Natural killer cell treated with Interleukin-12 subunit alpha and Interleukin-12 subunit beta and Interleukin-15 and Interleukin-18, amount 100 ng/mL, for 72 hours (primary cell): ENCODE measurements around the gene PFDN6. TPM values are rescaled to one million over a fixed set of nuclear protein-coding genes. Genes with fewer than 3 reads are reported as not detected.
"Not testable (repeated sequence)": the region's sequence is repeated elsewhere in the genome, so short reads cannot be mapped to it uniquely, and the experiment has no call there.

Experiments used
- ATAC-seq, 2 donors: fragments of 150-1000 bp; cut with Tn5 transposase in 1 of 2; sonication (Bioruptor Pico), chemical (Tn5 transposase) in 1 of 2; 2 replicates each; pipeline ENCODE4 v1.10.0; 2021
- DNase-seq: peaks from one replicate; pipeline ENCODE4 v3.0.0; 2022; ENCODE audit warnings: low spot score
- H3K27ac Mint-ChIP-seq, 2 donors: 1 replicate in 1 of 2; 2 replicates in 1 of 2; pipeline ENCODE4 v1.8.0; 2022; ENCODE audit warnings: mixed read lengths in 2 of 2, mild to moderate bottlenecking in 1 of 2, moderate library complexity in 1 of 2
- H3K27me3 Mint-ChIP-seq, 2 donors: 1 replicate in 1 of 2; 2 replicates in 1 of 2; pipeline ENCODE4 v1.8.0; 2022; ENCODE audit warnings: mixed read lengths in 2 of 2
- H3K36me3 Mint-ChIP-seq: one replicate; pipeline ENCODE4 v1.8.0; 2022; ENCODE audit warnings: mixed read lengths
- H3K4me1 Mint-ChIP-seq, 2 donors: 1 replicate in 1 of 2; 2 replicates in 1 of 2; pipeline ENCODE4 v1.8.0; 2022; ENCODE audit warnings: low read depth in 2 of 2, mixed read lengths in 2 of 2, mild to moderate bottlenecking in 1 of 2
- H3K4me3 Mint-ChIP-seq: one replicate; pipeline ENCODE4 v1.8.0; 2022; ENCODE audit warnings: mixed read lengths
- H3K9me3 Mint-ChIP-seq: 2 replicates; pipeline ENCODE4 v1.8.0; 2022; ENCODE audit warnings: mixed read lengths
- total RNA-seq, 2 donors: library from RNA; stranded (reverse); gene quantifications; one replicate each; pipeline ENCODE4 v1.2.3, GENCODE V29; 2022

The PFDN6 gene
- total RNA-seq, 2 donors from 2014 or later, result 72.0 to 76.8 TPM

DNA sequence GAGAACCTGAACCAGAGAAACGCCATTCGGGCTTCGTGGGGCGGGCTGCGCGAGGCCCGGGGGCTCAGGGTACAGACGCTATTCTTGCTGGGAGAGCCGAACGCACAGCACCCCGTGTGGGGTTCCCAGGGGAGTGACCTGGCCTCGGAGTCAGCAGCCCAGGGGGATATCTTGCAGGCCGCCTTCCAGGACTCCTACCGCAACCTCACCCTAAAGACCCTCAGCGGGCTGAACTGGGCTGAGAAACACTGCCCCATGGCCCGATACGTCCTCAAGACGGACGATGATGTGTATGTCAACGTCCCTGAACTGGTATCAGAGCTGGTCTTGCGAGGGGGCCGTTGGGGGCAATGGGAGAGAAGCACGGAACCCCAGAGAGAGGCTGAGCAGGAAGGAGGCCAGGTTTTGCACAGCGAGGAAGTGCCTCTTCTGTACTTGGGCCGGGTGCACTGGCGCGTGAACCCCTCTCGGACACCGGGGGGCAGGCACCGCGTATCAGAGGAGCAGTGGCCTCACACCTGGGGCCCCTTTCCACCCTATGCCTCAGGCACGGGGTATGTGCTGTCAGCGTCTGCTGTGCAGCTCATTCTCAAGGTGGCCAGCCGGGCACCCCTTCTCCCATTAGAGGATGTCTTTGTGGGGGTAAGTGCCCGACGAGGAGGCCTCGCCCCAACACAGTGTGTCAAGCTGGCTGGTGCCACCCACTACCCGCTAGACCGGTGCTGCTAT, 11.6 kb upstream of the PFDN6 start:
- Mint-ChIP-seq H3K4me3 (peak overlapping the region; percentile 84), H3K36me3 (peaks cover 28% of the 10 kb centered on the region), H3K4me1 (peaks cover 40 to 42% of the 10 kb centered on the region in 2 donors), H3K27me3 (no peaks in the 10 kb centered on the region), H3K9me3 (no peaks in the 10 kb centered on the region), H3K27ac (peak overlapping the region; percentile 87 to 97)
- DNase-seq (no peak), ATAC-seq (peak in 1 of 2 donors; percentile 11)

DNA sequence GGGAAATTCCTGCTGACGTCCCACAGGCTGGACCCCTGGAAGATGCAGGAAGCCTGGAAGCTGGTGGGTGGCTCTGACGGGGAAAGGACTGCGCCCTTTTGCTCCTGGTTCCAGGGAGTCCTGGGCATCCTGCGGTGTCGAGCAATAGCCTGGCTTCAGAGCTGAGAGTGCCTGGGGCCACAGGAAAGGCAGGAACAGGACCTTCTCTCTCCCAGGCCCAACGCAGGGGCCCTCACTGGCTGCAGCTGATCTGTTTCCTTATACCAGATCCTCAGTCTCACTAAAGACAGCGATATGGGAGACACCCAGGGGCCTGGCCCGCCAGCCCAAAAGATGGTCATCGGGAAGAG, 11.0 kb upstream of the PFDN6 start:
- ATAC-seq (no peak), DNase-seq (no peak)
- Mint-ChIP-seq H3K9me3 (no peaks in the 10 kb centered on the region), H3K27ac (peak overlapping the region; percentile 87 to 97), H3K36me3 (peaks cover 23% of the 10 kb centered on the region), H3K27me3 (no peaks in the 10 kb centered on the region), H3K4me3 (peak overlapping the region; percentile 84), H3K4me1 (peaks cover 35 to 36% of the 10 kb centered on the region in 2 donors)

GRCh38 chr6:33278810-33279209, 10.6 kb upstream of the PFDN6 start:
- Mint-ChIP-seq H3K4me1 (peaks cover 32 to 35% of the 10 kb centered on the region in 2 donors), H3K36me3 (peaks cover 20% of the 10 kb centered on the region), H3K4me3 (peak overlapping the region; percentile 84), H3K9me3 (no peaks in the 10 kb centered on the region), H3K27ac (peak overlapping the region; percentile 87 to 97), H3K27me3 (no peaks in the 10 kb centered on the region)
- no peak for ATAC-seq
- DNase-seq, result no peak

DNA sequence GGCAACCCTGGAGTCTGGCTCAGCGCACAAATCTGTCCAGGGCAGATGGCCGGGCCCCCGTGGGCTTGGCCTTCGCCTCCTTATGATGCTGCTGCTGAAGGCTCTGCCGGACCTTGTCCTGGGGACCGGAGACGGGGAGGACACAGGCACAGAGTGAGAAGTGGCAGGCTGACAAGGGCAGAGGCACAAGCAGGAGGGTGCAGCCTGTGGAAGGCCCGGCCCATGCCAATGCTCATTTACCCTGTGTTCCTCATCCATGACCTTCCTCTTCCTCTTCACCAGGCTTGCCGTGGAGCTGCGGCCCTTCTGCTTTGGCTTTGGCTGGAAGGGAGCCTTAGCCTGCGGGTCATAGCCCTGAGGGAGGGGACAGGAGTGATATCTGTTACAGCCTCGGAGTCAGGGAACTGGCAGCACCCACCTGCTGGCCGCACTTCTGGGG, 10.1 kb upstream of the PFDN6 start:
- Mint-ChIP-seq H3K4me1 (peaks cover 31 to 33% of the 10 kb centered on the region in 2 donors), H3K4me3 (no peak overlapping the region), H3K9me3 (no peaks in the 10 kb centered on the region), H3K36me3 (peaks cover 18% of the 10 kb centered on the region), H3K27me3 (no peaks in the 10 kb centered on the region), H3K27ac (peak overlapping the region in 1 of 2 donors; percentile 28)
- DNase-seq (no peak), ATAC-seq (no peak)

DNA sequence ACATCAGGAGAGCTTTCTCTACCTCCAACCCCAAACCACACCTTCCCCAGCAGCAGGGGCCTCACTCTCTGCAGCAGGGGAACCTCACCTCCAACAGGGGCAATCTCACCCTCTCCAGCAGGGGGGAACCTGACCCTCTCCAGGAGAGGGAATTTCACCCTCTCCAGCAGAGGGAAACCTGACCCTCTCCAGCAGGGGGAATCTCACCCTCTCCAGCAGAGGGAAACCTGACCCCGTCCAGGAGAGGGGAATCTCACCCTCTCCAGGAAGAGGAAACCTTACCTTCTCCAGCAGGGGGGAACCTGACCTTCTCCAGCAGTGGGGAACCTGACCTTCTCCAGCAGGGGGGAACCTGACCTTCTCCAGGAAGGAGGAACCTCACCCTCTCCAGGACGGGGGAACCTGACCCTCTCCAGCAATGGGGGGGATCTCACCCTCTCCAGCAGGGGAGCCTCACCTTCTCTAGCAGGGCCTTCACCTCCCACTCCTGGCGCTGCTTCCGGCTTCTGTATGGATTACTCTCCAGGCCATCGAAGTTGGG, 9.4 kb upstream of the PFDN6 start:
- Mint-ChIP-seq H3K36me3 (peaks cover 10% of the 10 kb centered on the region), H3K9me3 (no peaks in the 10 kb centered on the region), H3K4me1 (peaks cover 23 to 25% of the 10 kb centered on the region in 2 donors), H3K4me3 (no peak overlapping the region), H3K27ac (peak overlapping the region; percentile 28 to 75), H3K27me3 (no peaks in the 10 kb centered on the region)
- ATAC-seq (no peak), DNase-seq (no peak)

DNA sequence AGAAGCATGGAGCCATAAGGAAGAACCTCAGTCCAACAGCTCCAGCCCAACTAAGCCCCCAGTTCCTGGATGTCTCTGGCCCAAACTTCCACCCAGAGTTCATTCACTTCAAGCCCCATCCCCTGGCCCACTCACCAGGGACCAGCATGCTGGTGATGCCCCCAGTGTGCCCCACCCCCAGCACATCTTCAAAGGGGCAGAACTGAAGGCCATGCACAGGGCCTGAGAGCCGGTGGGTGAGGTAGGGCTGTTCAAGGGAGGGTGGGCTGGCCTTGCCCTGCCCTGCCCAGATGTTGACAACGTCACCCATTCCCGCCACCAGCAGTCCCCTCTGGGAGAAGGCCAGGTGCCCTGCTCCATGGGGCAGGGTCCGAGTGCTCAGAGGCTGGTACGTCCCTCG, 8.9 kb upstream of the PFDN6 start:
- H3K4me1 Mint-ChIP-seq, result peaks cover 18 to 22% of the 10 kb centered on the region in 2 donors
- ATAC-seq, result no peak
- H3K27ac Mint-ChIP-seq, result peak overlapping the region; percentile 11 to 75

GRCh38 chr6:33285214-33285613, 4.2 kb upstream of the PFDN6 start:
- not testable (repeated sequence) for DNase-seq, H3K4me3 Mint-ChIP-seq, H3K9me3 Mint-ChIP-seq, H3K27ac Mint-ChIP-seq, H3K27me3 Mint-ChIP-seq, ATAC-seq
- peaks cover 29% of the 10 kb centered on the region in 2 donors for H3K4me1 Mint-ChIP-seq
- peaks cover 16% of the 10 kb centered on the region for H3K36me3 Mint-ChIP-seq

More for the DNA sequence above, 8.9 kb upstream of the PFDN6 start:
- peaks cover 8% of the 10 kb centered on the region for H3K36me3 Mint-ChIP-seq
- no peaks in the 10 kb centered on the region for H3K9me3 Mint-ChIP-seq
- H3K4me3 Mint-ChIP-seq, result no peak overlapping the region
- no peaks in the 10 kb centered on the region for H3K27me3 Mint-ChIP-seq
- DNase-seq, result no peak

GRCh38 chr6:33286946-33287914, 2.2 kb upstream of the PFDN6 start:
- DNase-seq, result no peak
- Mint-ChIP-seq H3K36me3 (peaks cover 24% of the 10 kb centered on the region), H3K27me3 (no peaks in the 10 kb centered on the region), H3K9me3 (no peaks in the 10 kb centered on the region), H3K4me3 (peak overlapping the region; percentile 93), H3K4me1 (peaks cover 37 to 41% of the 10 kb centered on the region in 2 donors), H3K27ac (peak overlapping the region in 1 of 2 donors; percentile 77)
- no peak for ATAC-seq

DNA sequence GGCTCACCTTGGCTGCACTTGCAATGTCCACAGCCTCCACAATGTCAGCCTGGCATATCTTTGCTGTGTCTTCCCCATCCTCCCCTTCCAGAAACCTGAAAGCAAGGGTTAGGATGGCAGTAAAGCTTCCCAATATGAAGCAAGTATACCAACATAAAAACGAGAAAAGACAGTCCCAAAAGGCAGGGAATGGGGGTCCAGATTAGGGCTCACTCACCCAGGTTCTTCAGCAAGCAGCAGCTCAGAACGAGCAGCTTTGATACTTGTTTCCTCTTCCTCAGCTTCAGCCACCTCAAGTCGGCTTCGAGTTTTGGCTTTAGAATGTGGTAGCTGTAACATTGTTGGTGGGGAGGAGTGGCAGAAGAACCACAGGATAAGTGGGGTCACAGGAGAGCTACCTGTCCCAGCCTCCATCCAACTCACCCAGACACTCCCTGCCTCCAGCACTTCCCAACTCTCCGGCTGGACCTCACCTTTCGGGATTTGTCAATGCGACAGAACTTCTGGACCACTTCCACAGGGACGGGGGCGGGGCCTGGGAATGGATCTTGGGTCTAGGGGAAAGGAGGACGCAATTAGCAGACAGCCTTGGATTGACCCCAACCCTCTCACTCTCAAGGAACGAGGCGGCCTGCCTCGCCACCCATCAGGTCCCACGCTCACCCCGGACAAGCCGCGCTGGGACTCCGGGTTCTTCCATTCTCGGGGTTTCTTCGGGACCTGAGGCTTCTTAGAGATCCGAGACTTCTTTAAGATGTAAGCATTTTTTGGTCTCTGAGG, 1.1 kb upstream of the PFDN6 start:
- H3K27me3 Mint-ChIP-seq, result no peaks in the 10 kb centered on the region
- ATAC-seq, result no peak

DNA sequence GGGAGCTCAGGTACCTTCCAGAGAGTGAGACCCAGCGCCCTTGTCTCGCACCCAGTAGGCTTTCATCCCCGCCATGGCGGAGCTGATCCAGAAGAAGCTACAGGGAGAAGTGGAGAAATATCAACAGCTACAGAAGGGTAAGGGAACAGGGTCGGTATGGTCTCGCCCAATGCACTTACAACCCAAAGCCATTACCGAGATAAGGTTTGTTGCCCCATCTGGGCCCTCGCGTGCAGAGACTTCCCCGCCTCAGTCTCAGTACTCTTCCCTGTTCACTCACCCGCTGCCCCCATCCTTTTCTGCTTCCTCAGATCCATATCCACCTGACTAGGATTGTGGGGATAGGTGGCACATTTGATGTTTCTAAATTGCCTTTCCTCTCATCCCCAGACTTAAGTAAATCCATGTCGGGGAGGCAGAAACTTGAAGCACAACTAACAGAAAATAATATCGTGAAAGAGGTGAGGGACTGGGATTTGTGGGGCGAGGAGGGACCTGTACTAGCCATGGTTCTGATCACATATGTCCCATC, 449 bp downstream of the PFDN6 start:
- Mint-ChIP-seq H3K9me3 (no peaks in the 10 kb centered on the region), H3K27me3 (no peaks in the 10 kb centered on the region), H3K36me3 (peaks cover 24% of the 10 kb centered on the region), H3K4me3 (peak overlapping the region; percentile 93), H3K27ac (peak overlapping the region; percentile 77 to 92), H3K4me1 (peaks cover 40 to 41% of the 10 kb centered on the region in 2 donors)
- DNase-seq, result no peak
- peak in 1 of 2 donors; percentile 22 for ATAC-seq

More for the DNA sequence above, 1.1 kb upstream of the PFDN6 start:
- H3K9me3 Mint-ChIP-seq, result no peaks in the 10 kb centered on the region
- DNase-seq, result no peak
- H3K4me1 Mint-ChIP-seq, result peaks cover 37 to 41% of the 10 kb centered on the region in 2 donors
- peak overlapping the region; percentile 77 to 92 for H3K27ac Mint-ChIP-seq
- peak overlapping the region; percentile 93 for H3K4me3 Mint-ChIP-seq
- H3K36me3 Mint-ChIP-seq, result peaks cover 24% of the 10 kb centered on the region

DNA sequence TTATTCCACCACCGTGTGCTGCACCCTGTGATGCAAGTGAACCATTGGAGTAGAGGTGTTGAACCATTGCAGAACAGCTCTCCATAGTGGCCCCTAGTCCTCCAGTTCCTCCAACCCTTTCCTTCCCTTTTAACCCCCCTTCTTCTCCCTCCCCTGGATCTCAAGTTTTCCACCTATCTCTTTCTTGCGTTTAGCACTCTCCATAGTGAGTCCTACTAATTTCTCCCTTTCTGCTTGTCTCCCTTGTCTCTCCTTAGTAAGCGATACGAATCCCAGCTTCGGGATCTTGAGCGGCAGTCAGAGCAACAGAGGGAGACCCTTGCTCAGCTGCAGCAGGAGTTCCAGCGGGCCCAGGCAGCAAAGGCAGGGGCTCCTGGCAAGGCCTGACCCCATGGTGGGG, 1.1 kb downstream of the PFDN6 start:
- Mint-ChIP-seq H3K9me3 (no peaks in the 10 kb centered on the region), H3K4me1 (peaks cover 40 to 41% of the 10 kb centered on the region in 2 donors), H3K27ac (peak overlapping the region; percentile 77 to 92), H3K4me3 (peak overlapping the region; percentile 93), H3K27me3 (no peaks in the 10 kb centered on the region), H3K36me3 (peaks cover 24% of the 10 kb centered on the region)
- DNase-seq (no peak), ATAC-seq (no peak)

GRCh38 chr6:33292996-33293682, 3.7 kb downstream of the PFDN6 start:
- no peaks in the 10 kb centered on the region for H3K9me3 Mint-ChIP-seq
- peak overlapping the region in 1 of 2 donors; percentile 28 for H3K27ac Mint-ChIP-seq
- DNase-seq (no peak), ATAC-seq (no peak)
- H3K4me3 Mint-ChIP-seq, result no peak overlapping the region
- H3K36me3 Mint-ChIP-seq, result peaks cover 14% of the 10 kb centered on the region
- H3K27me3 Mint-ChIP-seq, result no peaks in the 10 kb centered on the region
- H3K4me1 Mint-ChIP-seq, result peaks cover 26 to 37% of the 10 kb centered on the region in 2 donors
